GM18507 (cell line): ENCODE measurements around the gene ESR1.
"Not testable (repeated sequence)": the region's sequence is repeated elsewhere in the genome, so short reads cannot be mapped to it uniquely, and the experiment has no call there.

Source experiments
- DNase-seq: peaks from one replicate; pipeline ENCODE4 v3.0.0; 2011; ENCODE audit warnings: low read depth; ENCODE audit not compliant: insufficient read length; ENCODE audit errors: extremely low spot score
- FAIRE-seq: peaks from 2 replicates; lab custom pipeline; 2011; peaks lifted over from hg19 to GRCh38; lab: Jason Lieb, UNC

The ESR1 gene

DNA sequence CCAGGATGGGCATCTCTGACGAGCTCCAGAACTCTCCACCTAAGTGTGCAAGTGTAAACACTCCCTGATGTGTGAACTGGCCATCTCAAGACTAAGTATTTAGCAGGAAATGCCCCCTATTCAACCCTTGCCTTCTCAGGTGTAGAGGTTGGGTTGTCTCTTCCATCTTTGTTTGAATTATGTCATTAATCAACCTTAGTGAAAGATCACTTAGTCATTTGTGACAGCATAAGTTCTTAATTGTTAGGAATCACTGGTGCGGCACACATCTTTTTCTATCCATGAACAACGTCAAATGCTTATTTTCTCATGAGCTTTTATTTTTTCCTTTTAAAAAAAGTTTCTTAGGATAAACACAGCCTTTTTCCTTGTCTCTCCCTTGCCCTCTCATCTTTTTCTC lies 151.6 kb downstream of the ESR1 start:
- DNase-seq (no peak), FAIRE-seq (no peak)

DNA sequence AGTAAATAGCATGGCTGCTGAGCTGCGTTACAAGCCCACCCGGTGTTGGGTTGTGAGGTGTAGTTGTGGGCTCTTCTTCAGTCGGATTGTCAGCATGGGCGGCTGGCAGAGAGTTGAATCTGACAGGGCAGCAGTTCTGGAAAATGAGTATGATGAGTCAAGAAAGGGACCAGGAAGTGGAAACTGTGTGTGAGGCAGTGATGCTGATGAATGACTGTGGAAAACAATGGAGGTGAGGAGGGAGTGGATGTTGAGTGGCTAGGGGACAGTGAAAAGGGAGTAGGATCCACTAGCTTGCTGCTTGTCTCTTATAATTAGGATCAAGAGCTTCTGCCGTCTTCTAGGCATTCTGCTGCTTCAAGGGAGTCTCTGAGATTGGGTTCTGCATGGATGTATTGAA lies 154.3 kb downstream of the ESR1 start:
- DNase-seq (no peak), FAIRE-seq (no peak)

DNA sequence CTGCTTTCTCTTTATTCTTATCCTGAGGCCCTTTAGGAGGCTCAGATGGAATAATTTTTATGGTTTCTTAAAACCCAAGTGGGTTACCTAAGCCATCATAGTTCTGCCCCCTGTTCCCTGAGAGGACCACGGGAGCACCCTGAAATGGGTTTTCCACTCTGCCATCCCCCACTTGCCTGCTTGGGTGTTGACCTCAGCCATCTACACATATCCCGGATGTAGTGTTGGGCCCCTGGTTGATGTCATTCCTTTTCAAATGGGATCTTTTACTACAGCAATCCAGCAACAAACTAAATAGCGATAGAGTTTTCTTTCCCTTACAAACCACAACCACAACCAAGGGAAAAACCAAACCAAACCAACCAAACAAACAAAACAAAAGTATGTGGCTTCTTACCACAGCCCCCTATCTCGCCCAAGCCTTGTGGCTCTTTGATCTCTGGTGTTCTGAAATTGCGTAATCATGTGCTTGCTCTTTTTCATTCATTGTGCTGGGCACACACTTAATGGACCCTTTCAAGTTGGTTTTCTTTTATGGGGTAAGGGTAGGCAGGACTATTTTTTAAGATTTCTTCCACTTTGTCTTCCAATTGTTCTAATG lies 154.9 kb downstream of the ESR1 start:
- no peak for DNase-seq
- no peak for FAIRE-seq

DNA sequence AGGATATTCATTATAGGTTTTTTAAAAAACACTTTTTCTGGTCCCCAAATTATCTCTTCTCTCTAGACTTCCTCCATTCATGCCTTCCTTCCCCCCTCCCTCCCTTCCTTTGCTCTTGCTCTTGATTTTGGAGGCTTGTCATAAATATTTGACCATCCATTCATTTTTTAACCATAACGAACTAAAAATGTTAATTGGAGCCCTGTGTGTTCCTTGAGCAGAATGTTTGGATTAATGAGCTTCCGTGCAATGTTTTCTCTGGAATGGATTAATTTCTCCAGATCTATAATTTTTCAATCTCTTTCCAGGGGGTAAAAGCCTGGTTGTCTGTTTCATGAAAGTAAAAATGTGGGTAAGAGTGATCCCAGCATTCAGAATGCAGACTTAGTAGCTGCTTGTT lies 155.5 kb downstream of the ESR1 start:
- DNase-seq (no peak), FAIRE-seq (no peak)

DNA sequence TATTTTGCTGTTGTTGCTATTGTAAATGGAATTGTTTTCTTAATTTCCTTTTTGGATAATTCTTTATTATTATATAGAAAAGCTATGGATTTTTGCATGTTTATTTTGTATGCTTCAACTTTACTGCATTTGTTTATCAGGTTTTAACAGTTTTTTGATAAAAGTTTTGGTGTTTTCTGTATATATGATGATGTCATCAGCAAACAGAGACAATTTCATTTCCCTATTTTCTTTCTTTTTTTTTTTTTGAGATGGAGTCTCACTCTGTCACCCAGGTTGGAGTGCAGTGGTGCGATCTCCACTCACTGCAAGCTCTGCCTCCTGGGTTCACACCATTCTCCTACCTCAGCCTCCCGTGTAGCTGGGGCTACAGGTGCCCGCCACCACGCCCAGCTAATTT lies 156.9 kb downstream of the ESR1 start:
- DNase-seq, FAIRE-seq: not testable (repeated sequence)

DNA sequence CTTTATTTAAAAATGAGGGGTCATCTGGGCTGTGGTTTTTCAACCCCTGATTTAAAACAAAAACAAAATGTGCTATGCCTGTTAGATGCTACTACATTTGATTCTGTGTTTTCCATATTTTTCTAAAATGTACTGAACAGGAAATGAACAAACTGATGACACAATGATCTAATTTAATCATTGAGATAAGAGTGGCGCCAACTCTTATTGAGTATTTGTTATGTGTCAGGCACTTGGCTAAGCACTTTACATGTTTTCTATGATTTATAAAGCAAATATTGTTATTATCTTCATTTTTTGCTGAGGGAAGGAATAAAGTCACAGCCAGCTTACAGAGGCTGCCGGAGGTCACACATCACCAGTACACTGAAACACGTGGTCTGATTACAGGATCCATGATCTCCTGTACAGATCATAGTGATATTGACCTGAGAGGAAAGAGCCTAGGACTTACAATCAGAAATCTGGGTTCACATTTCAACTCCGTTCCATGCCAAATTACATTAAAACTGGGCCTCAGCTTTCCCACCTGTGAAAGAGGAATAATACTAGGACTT lies 166.7 kb downstream of the ESR1 start:
- FAIRE-seq (no peak), DNase-seq (no peak)

DNA sequence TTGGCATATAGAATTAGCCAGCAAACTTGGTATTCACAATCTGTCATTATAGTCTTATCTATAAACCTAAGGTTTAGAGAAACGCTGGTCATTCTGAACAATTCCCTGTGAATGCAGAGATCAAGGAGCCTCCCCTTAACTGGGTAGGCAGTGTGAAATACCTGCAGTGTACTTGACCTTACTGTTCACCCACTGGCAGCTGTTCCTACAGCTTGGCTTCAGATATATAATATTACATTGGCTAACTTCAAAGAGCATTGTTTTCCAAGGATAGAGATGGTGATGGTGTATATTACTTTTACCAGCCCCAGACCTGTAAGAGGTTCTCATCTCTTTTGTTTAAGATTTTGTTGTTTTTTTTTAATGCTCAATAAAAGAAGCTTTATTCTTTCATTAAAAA lies 168.3 kb downstream of the ESR1 start:
- no peak for FAIRE-seq

DNA sequence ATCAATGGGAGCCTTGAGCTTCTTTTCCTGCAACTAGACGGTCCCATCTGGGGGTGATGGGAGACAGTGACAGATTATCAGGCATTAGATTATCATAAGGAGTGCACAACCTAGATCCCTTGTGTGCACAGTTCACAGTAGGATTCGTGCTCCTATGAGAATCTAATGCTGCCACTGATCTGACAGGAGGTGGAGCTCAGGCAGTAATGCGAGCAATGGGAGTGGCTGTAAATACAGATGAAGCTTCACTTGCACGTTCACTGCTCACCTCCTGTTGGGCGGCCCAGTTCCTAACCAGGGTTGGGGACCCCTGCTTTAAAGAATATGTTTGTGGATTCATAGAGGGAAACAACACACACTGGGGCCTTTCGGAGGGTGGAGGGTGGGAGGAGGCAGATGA lies 180.7 kb downstream of the ESR1 start:
- not testable (repeated sequence) for FAIRE-seq, DNase-seq

More for the DNA sequence above, 168.3 kb downstream of the ESR1 start:
- DNase-seq, result no peak

DNA sequence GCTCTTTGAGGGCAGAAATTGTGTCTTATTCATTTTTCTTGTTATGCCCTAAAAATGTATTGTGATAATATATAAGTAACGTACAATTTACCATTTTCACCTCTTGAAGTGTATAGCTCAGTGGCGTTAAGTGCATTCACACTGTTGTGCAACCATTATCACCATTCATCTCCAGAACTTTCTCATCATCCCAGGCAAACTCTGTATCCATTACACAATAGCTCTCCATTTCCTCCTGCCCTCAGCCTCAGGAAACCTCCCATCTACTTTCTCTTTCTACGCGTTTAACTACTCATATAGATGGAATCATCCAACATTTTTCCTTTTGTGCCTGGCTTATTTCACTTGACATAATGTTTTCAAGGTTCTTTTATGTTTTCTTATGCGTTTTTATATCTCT lies 184.6 kb downstream of the ESR1 start:
- FAIRE-seq (no peak), DNase-seq (no peak)

DNA sequence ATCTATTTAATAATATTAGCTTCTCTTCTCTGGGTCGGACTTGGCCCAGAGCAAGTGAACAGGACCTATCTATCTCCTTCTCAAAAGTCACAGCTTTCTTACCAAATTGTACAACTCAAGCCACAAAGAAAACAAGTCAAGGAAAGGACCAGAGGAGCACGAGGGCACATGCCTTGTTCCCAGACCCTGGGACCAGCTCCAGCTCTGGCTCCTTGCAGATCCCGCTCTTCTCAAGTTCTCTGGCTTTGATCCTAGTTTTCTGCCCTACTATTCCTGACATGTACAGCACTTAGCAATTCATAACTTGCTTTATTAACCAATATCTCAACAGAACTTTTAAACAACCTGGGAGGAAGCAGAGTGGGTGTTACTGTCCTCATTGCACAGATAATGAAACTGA lies 185.9 kb downstream of the ESR1 start:
- DNase-seq (no peak), FAIRE-seq (no peak)

DNA sequence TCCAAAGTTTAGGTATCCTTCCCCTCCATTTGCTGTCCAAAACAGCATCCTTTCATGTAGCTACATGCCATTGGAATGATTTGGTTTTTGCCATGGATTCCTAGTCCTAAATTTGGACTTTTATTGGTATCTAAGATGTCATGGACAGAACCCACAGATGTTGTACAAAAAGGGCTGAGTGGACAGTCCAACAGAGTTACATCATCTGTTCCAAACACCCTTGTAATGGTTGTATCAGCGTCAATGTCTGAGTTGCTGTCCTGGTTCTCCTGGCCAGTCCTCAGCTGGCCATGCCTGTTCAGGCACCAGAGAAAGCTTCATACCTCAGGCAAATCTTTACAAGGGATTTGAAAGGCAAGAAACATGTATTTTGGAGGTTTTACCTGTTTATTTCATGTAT lies 191.3 kb downstream of the ESR1 start:
- no peak for FAIRE-seq
- no peak for DNase-seq

DNA sequence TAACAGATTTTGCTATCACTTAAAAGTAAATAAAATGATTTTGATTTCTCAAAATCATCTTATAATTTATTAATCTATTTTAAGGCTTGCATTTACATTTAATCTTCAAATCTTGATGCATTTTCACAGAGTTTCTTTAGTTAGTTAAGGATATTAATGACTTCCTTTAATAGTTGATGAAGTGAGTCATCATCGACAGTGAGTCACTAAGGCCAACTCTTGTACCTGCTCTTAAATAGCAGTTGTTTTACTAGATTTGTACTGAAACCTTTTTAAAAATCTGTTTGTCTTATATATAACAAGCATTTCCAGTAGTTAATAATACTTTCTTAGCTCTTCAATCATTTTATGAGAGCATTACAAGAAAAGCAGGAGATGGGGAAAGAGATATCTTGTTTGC lies 191.7 kb downstream of the ESR1 start:
- DNase-seq (no peak), FAIRE-seq (no peak)

DNA sequence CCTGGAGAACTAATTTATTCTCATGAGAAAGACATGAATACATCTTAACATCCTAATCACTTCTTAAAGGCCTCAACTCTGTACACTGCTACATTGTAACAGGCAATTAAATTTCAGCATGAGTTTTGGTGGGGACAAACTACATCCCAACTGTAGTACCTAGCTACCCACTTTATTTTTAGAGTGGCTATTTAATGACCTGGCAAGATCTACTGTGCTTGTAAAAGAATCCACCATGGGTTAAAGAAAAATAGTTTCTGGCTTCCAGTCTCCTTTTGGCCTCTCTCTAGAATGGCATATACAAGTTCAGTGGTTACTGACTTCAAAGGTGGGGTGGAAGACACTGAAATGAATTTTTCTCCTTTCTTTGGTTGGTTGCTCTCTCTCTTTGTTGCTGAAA lies 193.9 kb downstream of the ESR1 start:
- FAIRE-seq, result no peak

DNA sequence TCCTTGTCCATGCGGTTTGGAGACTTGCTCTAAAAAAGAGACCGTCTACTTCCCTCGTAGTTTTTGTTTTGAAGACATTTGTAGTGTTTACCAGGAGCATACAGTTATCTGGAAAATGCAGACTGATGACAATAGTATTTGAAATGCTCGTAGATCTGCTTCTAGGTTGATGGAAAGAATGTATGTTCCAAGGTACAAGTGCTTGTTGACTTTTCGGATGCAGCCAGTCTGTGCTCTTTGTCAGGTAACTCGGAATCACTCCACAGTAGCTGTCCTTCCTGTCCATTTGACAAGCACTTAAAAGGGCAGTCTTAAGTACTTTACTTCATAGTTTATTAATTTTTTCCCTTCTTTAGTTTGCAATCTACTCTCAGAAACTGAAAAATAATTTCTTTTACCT lies 194.8 kb downstream of the ESR1 start:
- no peak for DNase-seq
- no peak for FAIRE-seq

More for the DNA sequence above, 193.9 kb downstream of the ESR1 start:
- no peak for DNase-seq

DNA sequence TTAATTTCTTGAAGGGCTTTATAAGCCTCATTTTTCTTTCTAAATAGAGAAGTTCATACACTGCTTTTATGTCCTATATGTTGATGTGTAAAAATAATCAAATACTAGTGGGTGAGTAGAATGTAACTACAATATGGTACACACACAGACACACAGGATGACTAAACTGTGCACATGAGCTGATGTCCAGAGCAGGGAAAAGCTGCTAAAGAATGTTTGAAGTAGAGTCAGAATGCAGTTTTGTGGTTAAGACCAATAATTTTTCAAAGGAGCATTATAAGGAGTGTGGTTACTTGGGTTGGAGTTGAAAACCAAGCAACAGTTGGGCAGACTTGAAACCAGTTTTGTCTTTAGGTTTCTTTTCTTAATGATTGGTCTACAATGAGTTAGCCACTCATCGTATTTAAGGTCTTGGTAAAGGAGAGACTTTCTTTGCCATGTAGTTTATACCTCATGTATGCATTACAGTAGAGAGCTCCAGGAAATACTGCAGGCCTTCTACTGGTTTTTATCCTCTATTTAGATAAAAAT lies 196.6 kb downstream of the ESR1 start:
- FAIRE-seq (no peak), DNase-seq (no peak)

DNA sequence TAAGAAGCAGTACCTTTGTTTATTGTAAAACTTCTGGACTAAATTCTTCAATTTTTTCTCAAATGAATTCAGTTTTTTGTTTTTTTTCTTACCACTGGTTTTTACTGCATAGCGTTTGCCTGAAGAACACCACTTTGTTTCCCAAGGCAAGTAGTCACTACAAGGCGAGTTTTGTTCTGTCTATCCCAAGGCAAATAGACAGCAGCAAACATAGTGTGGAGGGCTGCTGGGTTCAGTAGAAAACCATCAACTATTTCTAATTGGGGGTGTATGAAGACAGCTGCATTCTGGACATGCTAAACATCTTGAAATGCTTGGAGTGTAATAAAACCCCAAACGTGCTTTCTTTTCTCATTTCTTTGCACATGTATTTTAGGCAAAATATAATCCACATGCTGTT lies 197.4 kb downstream of the ESR1 start:
- FAIRE-seq, result no peak
- no peak for DNase-seq

DNA sequence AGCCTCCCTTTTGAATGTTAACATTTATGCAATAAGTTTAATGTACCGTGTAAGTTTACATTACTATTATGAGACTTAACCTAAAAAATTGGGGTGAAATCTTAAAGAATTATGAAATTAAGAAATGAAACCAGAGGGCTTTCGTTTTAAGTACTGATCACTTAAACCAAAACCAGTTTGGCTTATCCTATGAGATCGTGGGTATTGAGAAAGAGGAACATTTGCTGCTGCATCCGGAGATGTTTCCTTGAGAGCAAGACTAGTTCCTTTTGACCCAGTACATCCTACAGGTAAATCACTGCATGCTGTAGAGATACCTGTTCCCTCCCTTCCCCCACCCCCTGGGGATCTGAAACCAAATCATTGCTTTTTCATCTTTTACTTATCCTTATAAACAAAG lies 201.3 kb downstream of the ESR1 start:
- FAIRE-seq, result no peak
- no peak for DNase-seq

DNA sequence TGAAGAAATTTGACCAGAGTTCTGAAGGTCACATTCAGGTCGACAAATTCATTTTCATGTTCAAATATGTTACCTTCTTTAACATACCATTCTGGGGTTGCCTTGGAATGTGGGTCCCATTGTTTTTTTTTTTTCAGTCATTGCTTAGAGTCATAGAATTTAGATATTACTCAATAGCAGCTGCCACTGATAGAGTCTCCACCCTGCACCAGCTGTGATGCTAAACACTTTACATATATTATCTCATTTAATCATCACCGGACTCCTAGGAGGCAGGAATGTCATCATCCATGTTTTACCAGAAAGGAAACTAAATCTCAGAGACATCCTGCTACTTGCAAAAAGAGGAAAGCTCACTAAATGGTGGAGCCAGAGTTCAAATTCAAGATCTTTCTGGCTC lies 204.7 kb downstream of the ESR1 start:
- FAIRE-seq (no peak), DNase-seq (no peak)

DNA sequence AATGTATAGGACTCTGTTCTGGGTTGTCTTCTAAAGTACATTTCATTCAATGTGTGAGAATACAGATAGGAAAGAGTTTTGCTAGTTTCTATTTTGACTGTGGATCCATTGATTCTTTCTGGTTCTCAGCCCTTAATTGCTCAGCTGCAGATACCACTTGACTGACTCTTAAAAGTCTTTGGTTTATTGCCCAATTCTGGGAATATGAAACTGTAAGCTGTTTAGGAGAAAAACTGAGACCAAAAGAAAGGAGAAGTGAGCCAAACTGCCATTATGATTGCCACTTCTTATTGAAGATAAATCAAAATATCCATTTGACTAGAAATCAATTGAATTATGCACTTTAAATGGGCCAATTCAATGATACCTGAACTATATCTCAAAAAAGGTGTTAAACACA lies 211.4 kb downstream of the ESR1 start:
- FAIRE-seq, result no peak

DNA sequence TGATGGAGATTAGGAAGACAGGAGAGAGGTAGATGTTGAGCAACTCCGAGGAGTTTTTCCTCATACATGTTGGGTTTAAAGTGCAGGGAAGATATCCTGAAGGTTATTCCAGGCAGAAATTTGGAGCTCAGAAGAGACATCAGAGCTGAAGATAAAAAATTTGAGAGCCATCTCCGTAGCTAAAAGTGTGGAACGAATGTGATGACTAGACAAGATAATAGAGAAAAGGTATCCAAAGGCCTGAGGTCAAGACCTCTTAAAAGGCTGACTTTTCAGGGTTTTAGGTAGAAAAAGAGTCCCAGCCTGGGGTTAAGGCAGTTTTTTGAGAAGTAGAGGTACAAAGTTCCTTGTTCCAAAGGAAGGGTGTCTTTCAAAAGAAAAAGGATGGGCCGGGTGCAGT lies 214.8 kb downstream of the ESR1 start:
- FAIRE-seq (no peak), DNase-seq (no peak)

More for the DNA sequence above, 211.4 kb downstream of the ESR1 start:
- DNase-seq, result no peak

DNA sequence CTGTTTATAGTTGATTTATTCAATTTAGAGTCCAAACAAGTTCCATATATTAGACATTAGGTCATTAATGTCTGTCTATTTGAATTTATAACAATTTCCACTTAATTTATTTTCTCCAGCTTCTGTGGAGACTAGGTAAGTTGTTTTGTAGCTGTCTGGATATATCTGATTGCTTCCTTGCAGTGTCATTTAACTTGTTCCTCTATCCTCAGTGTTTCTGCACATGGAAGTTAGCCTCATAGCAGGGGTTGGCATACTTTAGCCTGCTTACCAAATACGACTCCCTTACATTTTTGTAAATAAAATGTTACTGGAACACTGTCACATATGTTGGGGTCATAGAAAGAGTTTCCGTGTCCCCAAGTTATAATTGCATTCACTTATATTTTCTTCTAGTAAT lies 216.1 kb downstream of the ESR1 start:
- DNase-seq (no peak), FAIRE-seq (no peak)

DNA sequence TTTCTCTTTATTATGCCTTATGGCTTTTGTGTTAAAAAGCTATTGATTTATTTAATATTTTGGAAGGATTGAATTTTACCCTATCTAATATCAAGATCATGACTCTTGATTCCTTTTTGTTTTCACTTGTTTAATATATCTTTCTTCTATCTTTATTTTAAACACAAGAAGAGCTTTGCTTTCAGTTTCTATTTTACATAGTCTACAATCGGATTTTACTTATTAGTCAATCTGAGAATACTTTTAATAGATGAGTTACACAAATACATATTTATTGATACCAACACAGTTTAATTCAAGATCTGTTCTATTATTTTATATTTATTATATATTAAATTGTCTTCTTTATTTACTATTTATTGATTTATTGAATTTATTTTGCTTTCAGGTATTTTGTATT lies 218.8 kb downstream of the ESR1 start:
- no peak for FAIRE-seq
- no peak for DNase-seq
